ENCODE results near the gene DCUN1D1.

DCUN1D1 gene

DNA sequence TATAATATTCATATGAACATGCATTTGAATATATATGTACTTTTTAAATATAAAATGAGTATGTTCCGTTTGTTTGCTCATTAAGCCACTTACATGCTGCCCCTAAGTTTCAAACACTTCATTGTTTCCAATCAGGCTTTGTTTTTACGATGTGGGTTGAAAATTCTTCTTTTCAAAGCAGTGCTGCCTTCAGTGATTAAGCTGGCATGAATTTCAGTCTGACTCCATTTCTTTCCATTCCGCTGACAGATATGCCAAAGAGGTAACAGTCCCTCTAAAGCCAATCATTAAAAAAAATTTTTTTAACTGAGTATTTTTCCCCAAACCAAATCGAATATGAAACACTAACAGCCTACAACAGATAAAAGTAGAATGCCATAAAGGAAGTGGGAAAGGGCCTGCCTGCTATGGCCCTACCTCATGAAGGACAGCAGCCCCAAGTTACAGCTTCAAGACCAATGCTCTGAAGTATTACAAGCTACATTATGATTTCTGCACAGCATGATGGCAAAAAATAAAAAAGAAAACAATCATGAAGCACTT, 40.0 kb downstream of the DCUN1D1 start:
- H2AFZ ChIP-seq (ENCODE audit: low read depth, low read length, severe bottlenecking), result no peak overlapping the region
- no peak for TF ChIP-seq EZH2phosphoT487 (conservative IDR thresholded peaks at IDR 0.05; ENCODE audit: low read length)
- TF ChIP-seq, protein P1, sequence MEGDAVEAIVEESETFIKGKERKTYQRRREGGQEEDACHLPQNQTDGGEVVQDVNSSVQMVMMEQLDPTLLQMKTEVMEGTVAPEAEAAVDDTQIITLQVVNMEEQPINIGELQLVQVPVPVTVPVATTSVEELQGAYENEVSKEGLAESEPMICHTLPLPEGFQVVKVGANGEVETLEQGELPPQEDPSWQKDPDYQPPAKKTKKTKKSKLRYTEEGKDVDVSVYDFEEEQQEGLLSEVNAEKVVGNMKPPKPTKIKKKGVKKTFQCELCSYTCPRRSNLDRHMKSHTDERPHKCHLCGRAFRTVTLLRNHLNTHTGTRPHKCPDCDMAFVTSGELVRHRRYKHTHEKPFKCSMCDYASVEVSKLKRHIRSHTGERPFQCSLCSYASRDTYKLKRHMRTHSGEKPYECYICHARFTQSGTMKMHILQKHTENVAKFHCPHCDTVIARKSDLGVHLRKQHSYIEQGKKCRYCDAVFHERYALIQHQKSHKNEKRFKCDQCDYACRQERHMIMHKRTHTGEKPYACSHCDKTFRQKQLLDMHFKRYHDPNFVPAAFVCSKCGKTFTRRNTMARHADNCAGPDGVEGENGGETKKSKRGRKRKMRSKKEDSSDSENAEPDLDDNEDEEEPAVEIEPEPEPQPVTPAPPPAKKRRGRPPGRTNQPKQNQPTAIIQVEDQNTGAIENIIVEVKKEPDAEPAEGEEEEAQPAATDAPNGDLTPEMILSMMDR (IDR thresholded peaks at IDR 0.05; ENCODE audit: insufficient read depth, low read length, poor library complexity, severe bottlenecking), result no peak
- no peaks in the 10 kb centered on the region for H3K79me2 ChIP-seq (ENCODE audit: insufficient read depth, low read length)
- H3K27ac ChIP-seq (ENCODE audit: low read depth, low read length), result no peak overlapping the region
- no peaks in the 10 kb centered on the region for H3K9me2 ChIP-seq (replicated peaks; ENCODE audit: insufficient read depth, low read length)
- no peak overlapping the region for H3K4me2 ChIP-seq (ENCODE audit: low read depth, low read length, poor library complexity, severe bottlenecking)
- peaks cover 15% of the 10 kb centered on the region for H3F3A ChIP-seq (ENCODE audit: insufficient read depth)
- no peak overlapping the region for H3K4me3 ChIP-seq (ENCODE audit: insufficient read depth, low read length, poor library complexity, severe bottlenecking)
- H3K9me3 ChIP-seq (ENCODE audit: insufficient read depth, low read length), result no peaks in the 10 kb centered on the region
- no peaks in the 10 kb centered on the region for H3K27me3 ChIP-seq (ENCODE audit: low read length)
- H3K36me3 ChIP-seq (ENCODE audit: low read length), result peaks cover 16% of the 10 kb centered on the region; the same call in 1 of the 2 replicates
- no peak overlapping the region for H3K9ac ChIP-seq (ENCODE audit: low read length)
- no peaks in the 10 kb centered on the region for H4K20me1 ChIP-seq (ENCODE audit: low read depth, low read length)

DNA sequence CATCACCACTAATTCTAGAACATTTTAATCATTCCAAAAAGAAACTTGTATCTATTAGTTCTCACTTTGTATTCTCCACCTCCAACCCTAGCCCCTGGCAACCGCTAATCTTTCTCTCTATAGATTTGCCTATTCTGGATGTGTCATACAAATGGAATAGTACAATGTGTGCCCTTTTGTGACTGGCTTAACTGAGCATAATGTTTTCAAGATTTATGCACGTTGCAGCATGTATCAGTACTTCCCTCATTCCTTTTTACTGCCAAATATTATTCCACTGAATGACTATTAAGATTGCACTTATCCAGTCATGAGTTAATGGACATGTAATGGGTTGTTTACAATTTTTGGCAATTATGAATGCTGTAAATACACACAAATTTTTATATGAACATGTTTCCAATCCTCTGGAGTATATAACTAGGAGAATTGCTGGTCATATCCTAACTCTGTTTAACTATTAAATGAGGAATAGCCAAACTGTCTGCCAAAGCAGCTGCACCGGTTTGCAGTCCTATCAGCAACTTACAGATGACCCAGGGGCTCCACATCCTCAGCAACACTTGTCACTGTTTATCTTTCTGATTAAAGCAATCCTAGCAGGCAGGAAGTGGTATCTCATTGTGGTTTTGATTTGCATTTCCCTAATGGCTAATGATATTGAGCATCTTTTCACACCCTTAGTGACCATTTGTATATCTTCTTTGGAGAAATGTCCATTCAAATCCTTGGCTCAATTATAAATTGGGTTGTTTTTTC, 42.9 kb downstream of the DCUN1D1 start:
- H3K9me2 ChIP-seq (replicated peaks; ENCODE audit: insufficient read depth, low read length), result no peaks in the 10 kb centered on the region
- H3K9me3 ChIP-seq (ENCODE audit: insufficient read depth, low read length), result 0 out of 2 replicates have a peak, but pooled peaks cover 4% of the 10 kb centered on the region
- no peak overlapping the region for H3K27ac ChIP-seq (ENCODE audit: low read depth, low read length)
- no peaks in the 10 kb centered on the region for H3K79me2 ChIP-seq (ENCODE audit: insufficient read depth, low read length)
- H3K36me3 ChIP-seq (ENCODE audit: low read length), result peaks cover 11% of the 10 kb centered on the region; the same call in 1 of the 2 replicates
- no peaks in the 10 kb centered on the region for H3K27me3 ChIP-seq (ENCODE audit: low read length)
- no peak overlapping the region for H3K4me3 ChIP-seq (ENCODE audit: insufficient read depth, low read length, poor library complexity, severe bottlenecking)
- H3F3A ChIP-seq (ENCODE audit: insufficient read depth), result peaks cover 15% of the 10 kb centered on the region
- no peak overlapping the region for H2AFZ ChIP-seq (ENCODE audit: low read depth, low read length, severe bottlenecking)
- no peaks in the 10 kb centered on the region for H4K20me1 ChIP-seq (ENCODE audit: low read depth, low read length)
- no peak overlapping the region for H3K9ac ChIP-seq (ENCODE audit: low read length)
- no peak overlapping the region for H3K4me2 ChIP-seq (ENCODE audit: low read depth, low read length, poor library complexity, severe bottlenecking)
- TF ChIP-seq EZH2phosphoT487 (conservative IDR thresholded peaks at IDR 0.05; ENCODE audit: low read length), result no peak
- TF ChIP-seq, protein P1 (IDR thresholded peaks at IDR 0.05; ENCODE audit: insufficient read depth, low read length, poor library complexity, severe bottlenecking), result no peak

DNA sequence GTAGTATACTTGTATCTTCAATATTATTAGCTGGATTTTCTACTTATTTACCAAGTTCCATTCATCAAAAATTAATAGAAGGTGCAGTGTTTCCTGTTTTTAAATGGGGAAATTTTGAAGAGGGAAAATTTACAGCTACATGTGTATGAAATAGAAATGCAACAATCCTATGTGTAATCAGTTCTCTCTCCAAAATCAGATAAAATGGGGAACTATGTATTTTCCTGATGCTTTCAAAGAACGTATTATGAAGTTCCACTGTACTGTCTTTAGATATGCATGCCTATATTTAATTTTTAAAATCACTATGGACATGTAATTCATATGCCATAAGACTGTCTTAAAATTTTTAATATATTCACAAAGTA, 43.4 kb downstream of the DCUN1D1 start:
- TF ChIP-seq, protein P1 (IDR thresholded peaks at IDR 0.05; ENCODE audit: insufficient read depth, low read length, poor library complexity, severe bottlenecking), result no peak
- no peak for TF ChIP-seq EZH2phosphoT487 (conservative IDR thresholded peaks at IDR 0.05; ENCODE audit: low read length)
- Histone ChIP-seq H3K9ac (ENCODE audit: low read length) (no peak overlapping the region), H4K20me1 (ENCODE audit: low read depth, low read length) (no peaks in the 10 kb centered on the region), H3K9me3 (ENCODE audit: insufficient read depth, low read length) (0 out of 2 replicates have a peak, but pooled peaks cover 5% of the 10 kb centered on the region), H3F3A (ENCODE audit: insufficient read depth) (peaks cover 14% of the 10 kb centered on the region), H3K27ac (ENCODE audit: low read depth, low read length) (no peak overlapping the region), H3K4me2 (ENCODE audit: low read depth, low read length, poor library complexity, severe bottlenecking) (no peak overlapping the region), H2AFZ (ENCODE audit: low read depth, low read length, severe bottlenecking) (no peak overlapping the region), H3K79me2 (ENCODE audit: insufficient read depth, low read length) (no peaks in the 10 kb centered on the region), H3K4me3 (ENCODE audit: insufficient read depth, low read length, poor library complexity, severe bottlenecking) (no peak overlapping the region), H3K36me3 (ENCODE audit: low read length) (peaks cover 12% of the 10 kb centered on the region; the same call in 1 of the 2 replicates), H3K9me2 (replicated peaks; ENCODE audit: insufficient read depth, low read length) (no peaks in the 10 kb centered on the region), H3K27me3 (ENCODE audit: low read length) (no peaks in the 10 kb centered on the region)

Data from SU-DHL-6 (cell line).